Lower leg skin (tissue), 3 donors: ENCODE results near the gene DLGAP1.

Experiments
- POLR2A ChIP-seq, 2 donors: fragments of 450-650 bp; IDR thresholded peaks; one replicate each; pipeline ENCODE4 v1.6.1; 2016 to 2017; ENCODE audit warnings: antibody characterized with exemption in 2 of 2, mild to moderate bottlenecking in 1 of 2, moderate library complexity in 1 of 2
- TF ChIP-seq, protein P1 (sequence below), 3 donors: fragments of 450-650 bp; IDR thresholded peaks; one replicate each; pipeline ENCODE4 v1.5.1; 2016; ENCODE audit warnings: antibody characterized with exemption in 3 of 3, mild to moderate bottlenecking in 3 of 3, moderate library complexity in 2 of 3

DNA sequence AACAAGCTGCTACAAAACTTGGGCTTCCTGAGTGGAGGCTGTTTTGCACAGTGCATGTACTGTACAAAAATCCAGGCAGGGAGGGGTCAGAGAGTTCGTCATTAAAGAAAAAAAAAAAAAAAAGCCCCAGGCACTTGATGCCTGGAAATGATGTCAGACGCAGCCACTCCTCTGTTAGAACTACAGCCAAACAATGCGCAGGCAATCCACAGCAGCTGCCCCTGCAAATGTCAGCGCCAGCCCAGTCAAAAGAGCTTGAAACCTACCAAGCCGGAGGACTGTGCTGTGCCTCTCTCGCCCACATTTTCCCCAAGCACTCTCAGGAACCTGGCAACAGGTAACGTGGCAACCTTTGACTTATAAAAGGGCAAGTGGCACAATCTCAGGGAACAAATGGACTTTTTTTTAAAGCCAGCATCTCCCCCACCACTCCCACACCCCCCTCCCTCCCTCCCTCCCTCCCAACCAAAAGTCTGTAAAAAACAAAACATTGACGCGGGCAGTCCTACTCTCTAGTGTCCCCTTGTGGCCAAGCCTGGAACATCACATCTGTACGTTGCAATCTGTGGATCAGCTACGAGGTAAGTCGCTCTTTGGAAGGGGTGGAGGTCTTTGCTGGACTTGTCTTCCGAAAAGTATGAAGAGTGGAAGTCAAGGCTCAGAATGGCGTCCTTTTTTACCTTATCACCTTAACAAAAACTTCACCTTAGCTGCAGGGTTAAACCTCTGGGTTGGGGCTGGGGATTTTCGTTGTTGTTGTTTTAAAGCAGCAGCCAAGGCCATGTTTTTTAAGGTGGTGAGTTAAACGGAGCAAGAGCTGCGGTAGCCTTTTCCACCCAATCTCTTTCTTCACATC is 861.0 kb downstream of the DLGAP1 start:
- TF ChIP-seq, protein P1, sequence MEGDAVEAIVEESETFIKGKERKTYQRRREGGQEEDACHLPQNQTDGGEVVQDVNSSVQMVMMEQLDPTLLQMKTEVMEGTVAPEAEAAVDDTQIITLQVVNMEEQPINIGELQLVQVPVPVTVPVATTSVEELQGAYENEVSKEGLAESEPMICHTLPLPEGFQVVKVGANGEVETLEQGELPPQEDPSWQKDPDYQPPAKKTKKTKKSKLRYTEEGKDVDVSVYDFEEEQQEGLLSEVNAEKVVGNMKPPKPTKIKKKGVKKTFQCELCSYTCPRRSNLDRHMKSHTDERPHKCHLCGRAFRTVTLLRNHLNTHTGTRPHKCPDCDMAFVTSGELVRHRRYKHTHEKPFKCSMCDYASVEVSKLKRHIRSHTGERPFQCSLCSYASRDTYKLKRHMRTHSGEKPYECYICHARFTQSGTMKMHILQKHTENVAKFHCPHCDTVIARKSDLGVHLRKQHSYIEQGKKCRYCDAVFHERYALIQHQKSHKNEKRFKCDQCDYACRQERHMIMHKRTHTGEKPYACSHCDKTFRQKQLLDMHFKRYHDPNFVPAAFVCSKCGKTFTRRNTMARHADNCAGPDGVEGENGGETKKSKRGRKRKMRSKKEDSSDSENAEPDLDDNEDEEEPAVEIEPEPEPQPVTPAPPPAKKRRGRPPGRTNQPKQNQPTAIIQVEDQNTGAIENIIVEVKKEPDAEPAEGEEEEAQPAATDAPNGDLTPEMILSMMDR (IDR thresholded peaks at IDR 0.05), result peak in 1 of 3 donors; percentile 73
- TF ChIP-seq POLR2A (IDR thresholded peaks at IDR 0.05), result peak in 1 of 2 donors; percentile 3
